Transverse colon (tissue), 4 donors: ENCODE data around the gene DGCR2. TPM values are rescaled to one million over a fixed set of nuclear protein-coding genes. Genes with fewer than 3 reads are reported as not detected.

Experiments used
- DNase-seq: peaks from one replicate; pipeline ENCODE4 v3.0.0-alpha.2; 2019
- H3K27ac ChIP-seq, 4 donors: fragments of 200-600 bp; sonication (generic); 2 replicates each; pipeline ENCODE4 v1.5.1; 2016 to 2018; ENCODE audit warnings: inconsistent platforms in 4 of 4
- H3K27me3 ChIP-seq: fragments of 200-600 bp; sonication (generic); 2 replicates; pipeline ENCODE4 v1.5.1; 2017; ENCODE audit warnings: inconsistent platforms
- H3K36me3 ChIP-seq, 4 donors: fragments of 200-600 bp; sonication (generic); 2 replicates each; pipeline ENCODE4 v1.5.1; 2017 to 2019; ENCODE audit warnings: inconsistent platforms in 4 of 4
- H3K4me1 ChIP-seq, 4 donors: fragments of 200-600 bp; sonication (generic); 2 replicates each; pipeline ENCODE4 v1.5.1; 2017 to 2020; ENCODE audit warnings: inconsistent platforms in 4 of 4
- H3K4me3 ChIP-seq, 4 donors: fragments of 200-600 bp; sonication (generic); 1 replicate in 1 of 4; 2 replicates in 3 of 4; pipeline versions ENCODE4 v1.5.1 to v1.6.1; 2017 to 2019; ENCODE audit warnings: inconsistent platforms in 4 of 4
- H3K9me3 ChIP-seq, 2 donors: fragments of 200-600 bp; sonication (generic); 2 replicates each; pipeline ENCODE4 v1.5.1; 2017 to 2019; ENCODE audit warnings: inconsistent platforms in 2 of 2
- CTCF ChIP-seq, 5 experiments: fragments of 200-600 bp in 3 of 5; fragments of 450-650 bp in 2 of 5; sonication (generic) in 3 of 5; IDR thresholded peaks; 1 replicate in 2 of 5; 2 replicates in 3 of 5; pipeline ENCODE4 v1.5.1; 2016 to 2017; ENCODE audit warnings: antibody characterized with exemption in 5 of 5, inconsistent platforms in 3 of 5, mild to moderate bottlenecking in 2 of 5, moderate library complexity in 1 of 5
- EP300 ChIP-seq: sonication (generic); formaldehyde crosslinking; IDR thresholded peaks from one replicate; pipeline ENCODE4 v1.6.1; 2017; ENCODE audit warnings: antibody characterized with exemption, low read depth
- POLR2A ChIP-seq: fragments of 450-650 bp; IDR thresholded peaks from one replicate; pipeline ENCODE4 v1.6.1; 2016; ENCODE audit warnings: antibody characterized with exemption, mild to moderate bottlenecking, moderate library complexity
- POLR2AphosphoS5 ChIP-seq, 3 donors: sonication (generic); formaldehyde crosslinking; IDR thresholded peaks; one replicate each; pipeline ENCODE4 v1.6.1; 2016; ENCODE audit warnings: antibody characterized with exemption in 3 of 3
- WGBS, 2 donors: methylation state at CpG; one replicate each; pipeline ENCODE4 v1.1.5; 2018; ENCODE audit warnings: low coverage in 1 of 2; 5-methylcytosine and 5-hydroxymethylcytosine counted together
- in situ Hi-C, 4 donors: fragments of 200-750 bp; cut with MboI; loops; one replicate each; pipeline versions ENCODE4 v1.15.0 to v1.15.1; 2017; ENCODE audit warnings: low sequenced_read_pairs in 3 of 4, low pct_ligation_motif_present in 1 of 4, low pct_unique_long_range_greater_than_20kb in 1 of 4
- intact Hi-C: fragments of 100-400 bp; cut with DNase I; formaldehyde crosslinking; loops from one replicate; pipeline ENCODE4 v1.15.1; 2023; ENCODE audit warnings: low total_unique reads
- total RNA-seq, 4 donors: library from RNA; depleted of rRNA; stranded (reverse); fragments of >200 nt; gene quantifications; one replicate each; pipeline ENCODE4 v1.1.0, GENCODE V29; 2016

The DGCR2 gene
- total RNA-seq, 4 donors from 2014 or later = 71.6 to 106 (median 94.3) TPM

- H3K36me3 ChIP-seq = no peaks in the 10 kb centered on the region
- peaks cover 69% of the 10 kb centered on the region for H3K27me3 ChIP-seq
- peaks cover 0 to 10% (median 8%) of the 10 kb centered on the region in 4 donors for H3K4me1 ChIP-seq
- DNase-seq = no peak
- peaks cover 0 to 4% of the 10 kb centered on the region in 2 donors for H3K9me3 ChIP-seq
- TF ChIP-seq EP300 (no peak), POLR2A (no peak)
- H3K27ac ChIP-seq = no peak within 1 kb of the TSS
- intact Hi-C loops = no loop called here
- in situ Hi-C loops = loop anchor here in 1 of 4 donors (25.0 kb wide), 1 partner anchor 487 kb away; no protein-coding TSS in a partner anchor
- 3% methylated on average over 26 of the region's 59 CpGs; no CpG with 5 or more reads in 1 of the 2 donors for WGBS, 2 donors
- H3K4me3 ChIP-seq = peak within 1 kb of the TSS in 2 of 4 donors; percentile 22 to 26
Measured at GRCh38 chr22:19149991-19150390, 27.8 kb upstream of the DGCR2 start, which contains the start of gene GSC2. Gene GSC2, minus strand, starts transcription at chr22:19150292. Its CDS starts 9 bp downstream, at chr22:19150283.

DNA sequence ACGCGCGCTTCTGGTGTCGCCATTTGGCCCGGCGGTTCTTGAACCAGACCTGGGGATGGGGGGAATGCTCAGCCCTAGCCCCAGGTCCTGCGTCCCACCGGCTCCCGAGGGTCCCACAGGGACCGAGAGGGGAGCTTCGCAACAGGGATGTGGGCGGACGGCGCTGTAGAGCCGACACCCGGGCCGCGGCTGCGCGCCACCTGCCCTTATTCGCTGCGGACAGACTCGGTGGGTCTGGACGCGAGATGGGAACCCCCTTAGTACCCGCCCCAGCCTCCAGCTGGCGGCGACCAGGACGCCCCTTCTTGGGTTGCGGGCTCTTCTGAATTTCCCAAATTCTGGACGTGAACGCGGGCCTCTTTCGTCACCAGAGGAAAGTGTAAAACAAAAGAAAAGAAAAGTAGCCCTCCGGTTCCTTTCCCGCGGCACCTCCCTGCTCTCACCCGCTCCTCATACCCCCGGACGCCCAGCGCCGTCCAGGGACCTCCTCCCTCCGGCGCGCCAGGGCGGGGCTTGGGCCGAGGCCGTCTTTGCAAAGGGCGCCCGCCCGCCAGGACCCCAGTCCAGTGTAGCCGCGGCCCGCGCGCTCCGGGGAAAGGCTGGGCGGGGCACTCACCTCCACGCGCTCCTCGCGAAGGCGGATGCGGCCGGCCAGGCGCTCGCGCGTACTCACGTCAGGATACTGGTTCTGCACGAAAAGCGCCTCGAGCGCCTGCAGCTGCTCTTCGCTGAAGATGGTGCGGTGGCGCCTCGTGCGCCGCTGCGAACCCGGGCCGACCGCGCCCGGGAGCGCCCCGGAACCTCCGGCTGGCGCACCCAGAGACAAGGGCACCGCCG lies 27.1 kb upstream of the DGCR2 start:
- no peaks in the 10 kb centered on the region for H3K36me3 ChIP-seq
- TF ChIP-seq CTCF (IDR thresholded peaks at IDR 0.05) (no peak), EP300 (no peak), POLR2A (no peak), POLR2AphosphoS5 (IDR thresholded peaks at IDR 0.05) (no peak)
- intact Hi-C loops (no loop called here), in situ Hi-C loops (loop anchor here in 1 of 4 donors (25.0 kb wide), 1 partner anchor 488 kb away; no protein-coding TSS in a partner anchor)
- no peak for DNase-seq
- H3K4me3 ChIP-seq = peak overlapping the region in 2 of 4 donors; percentile 22 to 26
- peaks cover 0 to 4% of the 10 kb centered on the region in 2 donors for H3K9me3 ChIP-seq
- no peak overlapping the region for H3K27ac ChIP-seq
- H3K4me1 ChIP-seq = peaks cover 0 to 13% (median 9%) of the 10 kb centered on the region in 4 donors
- 0 to 13% methylated on average over 3 to 78 of the region's 92 CpGs for WGBS, 2 donors
- peaks cover 65% of the 10 kb centered on the region for H3K27me3 ChIP-seq

GRCh38 chr22:19148417-19149046 lies 26.3 kb upstream of the DGCR2 start:
- intact Hi-C loops (no loop called here), in situ Hi-C loops (loop anchor here in 1 of 4 donors (25.0 kb wide), 1 partner anchor 489 kb away; no protein-coding TSS in a partner anchor)
- Histone ChIP-seq H3K4me1 (peaks cover 3 to 21% (median 16%) of the 10 kb centered on the region in 4 donors), H3K36me3 (no peaks in the 10 kb centered on the region), H3K27me3 (peaks cover 57% of the 10 kb centered on the region), H3K27ac (no peak overlapping the region), H3K4me3 (no peak overlapping the region), H3K9me3 (no peaks in the 10 kb centered on the region)
- TF ChIP-seq EP300 = no peak
- WGBS, 2 donors = 52% methylated on average over 31 of the region's 33 CpGs; no CpG with 5 or more reads in 1 of the 2 donors
- no peak for DNase-seq

GRCh38 chr22:19147195-19147780 lies 25.1 kb upstream of the DGCR2 start:
- intact Hi-C loops (no loop called here), in situ Hi-C loops (loop anchor here in 1 of 4 donors (25.0 kb wide), 1 partner anchor 490 kb away; no protein-coding TSS in a partner anchor)
- peaks cover 8 to 25% (median 19%) of the 10 kb centered on the region in 4 donors for H3K4me1 ChIP-seq
- peaks cover 45% of the 10 kb centered on the region for H3K27me3 ChIP-seq
- H3K4me3 ChIP-seq = no peak overlapping the region
- no peak for DNase-seq
- no peaks in the 10 kb centered on the region for H3K9me3 ChIP-seq
- WGBS, 2 donors = 43 to 53% methylated on average over 4 to 9 of the region's 9 CpGs
- no peak for TF ChIP-seq CTCF (IDR thresholded peaks at IDR 0.05)
- no peak for TF ChIP-seq POLR2AphosphoS5 (IDR thresholded peaks at IDR 0.05)
- no peak for TF ChIP-seq EP300
- no peak for TF ChIP-seq POLR2A
- peaks cover 0 to 2% (median 0%) of the 10 kb centered on the region in 4 donors for H3K36me3 ChIP-seq
- H3K27ac ChIP-seq = no peak overlapping the region
